ENCODE data around the gene RBM12.

RBM12 gene

DNA sequence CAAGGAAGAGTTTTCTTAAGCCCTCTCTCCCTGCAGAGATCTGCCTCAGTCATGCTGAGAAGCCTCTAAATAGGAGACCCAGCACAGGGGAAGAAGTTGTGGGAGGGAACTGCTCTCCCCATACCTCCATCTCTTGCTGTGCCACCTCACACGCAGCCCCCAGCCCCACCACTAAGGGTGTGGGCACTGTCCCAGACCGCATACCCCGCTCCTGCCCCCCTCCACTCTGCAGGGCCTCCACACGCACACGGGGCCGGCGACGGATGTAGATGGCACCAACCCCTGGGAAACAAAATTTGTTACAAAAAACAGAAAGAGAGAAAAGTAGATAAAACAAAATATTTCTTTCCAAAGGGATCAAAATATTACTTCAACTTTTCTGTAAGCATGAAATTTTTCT, 10.2 kb upstream of the RBM12 start:
- Mint-ChIP-seq H3K27me3 (no peaks in the 10 kb centered on the region), H3K36me3 (peaks cover 42% of the 10 kb centered on the region), H3K9me3 (no peaks in the 10 kb centered on the region), H3K4me3 (no peak overlapping the region), H3K4me1 (peaks cover 2% of the 10 kb centered on the region), H3K27ac (no peak overlapping the region)
- ATAC-seq = no peak

DNA sequence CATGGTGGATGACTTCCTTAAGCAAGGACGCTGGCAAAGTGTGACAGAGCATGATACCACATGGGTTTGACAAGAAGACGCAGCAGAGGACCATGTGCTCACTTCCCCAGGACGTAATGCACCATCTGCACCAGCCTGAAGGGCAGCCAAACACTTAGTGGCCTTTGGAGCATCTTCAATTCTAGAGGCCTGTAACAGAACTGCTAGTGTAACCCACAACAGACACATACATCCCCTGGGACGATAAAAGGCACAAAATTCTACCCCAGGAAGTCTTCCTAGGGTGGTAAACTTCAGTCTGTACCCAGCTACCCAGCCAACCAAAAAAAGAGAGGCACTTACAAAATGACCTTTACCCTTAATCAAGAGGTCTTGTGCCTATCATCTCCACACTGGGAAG, 9.2 kb upstream of the RBM12 start:
- H3K4me3 Mint-ChIP-seq = no peak overlapping the region
- H3K4me1 Mint-ChIP-seq = no peaks in the 10 kb centered on the region
- ATAC-seq = no peak
- H3K27ac Mint-ChIP-seq = no peak overlapping the region
- H3K36me3 Mint-ChIP-seq = peaks cover 53% of the 10 kb centered on the region
- no peaks in the 10 kb centered on the region for H3K9me3 Mint-ChIP-seq
- no peaks in the 10 kb centered on the region for H3K27me3 Mint-ChIP-seq

DNA sequence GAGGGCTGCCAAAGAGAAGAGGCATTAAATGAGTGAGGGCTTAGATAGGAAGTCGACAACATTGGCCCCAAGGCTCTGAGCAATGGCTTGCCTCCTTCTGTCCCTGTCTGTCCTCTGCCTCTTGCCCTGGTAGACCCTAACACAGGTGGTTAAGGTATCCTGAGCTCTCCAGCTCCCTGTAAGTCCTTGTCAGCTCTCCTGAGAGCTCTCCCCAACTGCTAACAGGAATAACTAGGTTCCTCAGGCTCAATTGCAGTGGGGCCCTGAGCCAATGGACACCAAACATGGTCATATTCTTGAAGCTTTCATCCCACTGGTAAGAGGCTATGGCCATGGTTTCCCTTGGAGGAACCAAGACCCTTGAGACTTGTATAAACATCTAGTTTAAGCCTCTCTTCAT, 5.0 kb upstream of the RBM12 start:
- Mint-ChIP-seq H3K36me3 (peaks cover 53% of the 10 kb centered on the region), H3K4me1 (peaks cover 4% of the 10 kb centered on the region), H3K4me3 (no peak overlapping the region), H3K27me3 (no peaks in the 10 kb centered on the region), H3K9me3 (no peaks in the 10 kb centered on the region), H3K27ac (no peak overlapping the region)
- no peak for ATAC-seq

DNA sequence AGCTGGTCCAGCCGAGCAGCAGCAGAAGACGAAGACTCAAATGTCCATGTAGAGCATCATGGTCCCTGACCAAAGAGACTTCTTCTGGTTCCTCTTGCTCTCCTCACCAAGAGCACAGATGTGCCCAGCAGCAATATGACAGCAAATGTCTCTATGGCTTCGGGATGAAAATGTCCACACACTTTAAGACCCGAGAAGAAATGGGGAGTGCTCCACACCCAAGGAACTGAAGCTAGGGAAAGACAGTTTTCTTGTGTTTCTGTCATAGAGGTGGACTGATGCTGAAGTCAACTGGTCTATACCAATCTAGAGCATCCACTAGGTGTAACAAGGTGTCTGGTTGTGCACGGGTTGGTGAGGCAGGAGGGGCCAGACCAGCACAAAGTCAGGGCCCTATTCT, 4.5 kb upstream of the RBM12 start:
- Mint-ChIP-seq H3K36me3 (peaks cover 50% of the 10 kb centered on the region), H3K27me3 (no peaks in the 10 kb centered on the region), H3K9me3 (no peaks in the 10 kb centered on the region), H3K27ac (no peak overlapping the region), H3K4me1 (peaks cover 4% of the 10 kb centered on the region), H3K4me3 (no peak overlapping the region)
- ATAC-seq = no peak

DNA sequence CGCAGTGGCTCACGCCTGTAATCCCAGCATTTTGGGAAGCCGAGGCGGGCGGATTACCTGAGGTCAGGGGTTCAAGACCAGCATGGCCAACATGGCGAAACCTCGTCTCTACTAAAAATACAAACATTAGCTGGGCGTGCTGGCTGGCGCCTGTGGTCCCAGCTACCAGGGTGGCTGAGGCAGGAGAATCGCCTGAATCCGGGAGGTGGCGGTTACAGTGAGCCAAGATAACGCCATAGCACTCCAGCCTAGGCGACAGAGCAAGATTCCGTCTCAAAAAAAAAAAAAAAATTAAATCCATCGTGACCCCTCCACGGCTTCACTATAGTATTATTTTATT, 1.2 kb upstream of the RBM12 start:
- Mint-ChIP-seq H3K9me3 (no peaks in the 10 kb centered on the region), H3K4me3 (no peak overlapping the region), H3K27ac (no peak overlapping the region), H3K27me3 (no peaks in the 10 kb centered on the region), H3K4me1 (peaks cover 34% of the 10 kb centered on the region), H3K36me3 (peaks cover 36% of the 10 kb centered on the region)
- no peak for ATAC-seq

DNA sequence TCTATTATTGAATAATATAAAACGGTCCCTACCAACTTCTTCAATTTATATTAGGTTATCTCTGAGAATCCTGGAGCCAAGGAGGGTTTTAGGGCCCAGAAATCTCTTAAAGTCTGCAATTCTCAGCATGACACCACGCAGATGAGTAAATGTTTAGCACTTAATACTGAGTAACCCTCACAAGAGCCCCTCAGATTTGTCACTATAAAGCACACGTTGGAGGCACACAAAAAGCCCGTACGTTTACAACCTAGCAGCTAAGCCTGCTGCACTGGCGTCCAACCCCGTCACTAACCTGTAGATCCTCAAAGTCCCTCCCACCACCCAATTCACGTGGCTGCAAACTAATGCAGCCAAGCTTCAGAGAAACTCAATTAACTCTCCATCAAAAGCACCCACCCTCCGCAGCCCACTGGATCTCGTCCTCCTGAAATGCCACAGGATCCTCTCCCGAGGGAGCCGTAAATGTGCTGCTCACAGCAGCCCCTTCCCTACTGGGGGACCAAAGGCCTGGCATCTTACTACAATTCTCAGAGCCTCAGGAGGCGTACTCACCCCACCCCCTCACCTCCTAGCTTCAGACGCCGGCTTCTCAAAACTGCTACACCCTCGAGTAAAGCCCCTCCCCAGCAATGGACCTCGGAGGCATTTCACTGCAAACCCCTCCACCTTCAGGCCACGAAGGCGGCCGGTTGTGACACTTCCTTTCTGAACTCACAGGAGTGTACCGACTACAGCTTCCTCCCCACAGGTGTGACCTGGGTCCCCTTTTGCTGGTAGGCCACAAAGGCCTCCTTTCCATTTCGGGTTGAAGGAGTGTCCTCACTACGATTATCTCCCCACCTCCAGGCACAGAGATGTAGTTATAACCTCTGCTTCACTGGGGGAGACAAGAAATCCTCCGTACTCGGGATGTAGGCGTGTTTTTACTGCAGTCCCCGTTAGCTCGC, 909 bp downstream of the RBM12 start:
- peak overlapping the region; percentile 96 for H3K27ac Mint-ChIP-seq
- peaks cover 55% of the 10 kb centered on the region for H3K4me1 Mint-ChIP-seq
- H3K27me3 Mint-ChIP-seq = no peaks in the 10 kb centered on the region
- no peaks in the 10 kb centered on the region for H3K9me3 Mint-ChIP-seq
- H3K36me3 Mint-ChIP-seq = peaks cover 14% of the 10 kb centered on the region
- ATAC-seq = peak; percentile 74
- peak overlapping the region; percentile 86 for H3K4me3 Mint-ChIP-seq

DNA sequence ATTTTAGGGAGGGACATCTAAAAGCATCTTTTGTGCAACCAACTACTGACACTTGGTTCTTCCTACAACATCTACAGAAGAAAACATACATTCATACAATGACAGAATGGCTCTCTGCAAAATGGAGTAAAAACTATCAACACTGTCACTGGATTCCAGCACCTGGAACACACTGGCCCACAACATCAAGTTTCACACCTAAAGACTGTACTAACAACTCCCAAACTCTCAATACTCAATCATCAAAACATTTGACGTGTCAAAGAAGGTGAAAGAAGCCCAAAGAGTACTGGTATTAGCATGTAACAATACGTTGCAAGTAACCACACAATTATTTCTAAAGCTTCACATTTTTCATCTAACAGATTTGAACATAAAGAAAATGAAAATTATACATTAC, 2.1 kb downstream of the RBM12 start:
- H3K36me3 Mint-ChIP-seq = peaks cover 6% of the 10 kb centered on the region
- peak overlapping the region; percentile 86 for H3K4me3 Mint-ChIP-seq
- H3K27me3 Mint-ChIP-seq = no peaks in the 10 kb centered on the region
- H3K4me1 Mint-ChIP-seq = peaks cover 60% of the 10 kb centered on the region
- no peak for ATAC-seq
- no peaks in the 10 kb centered on the region for H3K9me3 Mint-ChIP-seq
- peak overlapping the region; percentile 96 for H3K27ac Mint-ChIP-seq

DNA sequence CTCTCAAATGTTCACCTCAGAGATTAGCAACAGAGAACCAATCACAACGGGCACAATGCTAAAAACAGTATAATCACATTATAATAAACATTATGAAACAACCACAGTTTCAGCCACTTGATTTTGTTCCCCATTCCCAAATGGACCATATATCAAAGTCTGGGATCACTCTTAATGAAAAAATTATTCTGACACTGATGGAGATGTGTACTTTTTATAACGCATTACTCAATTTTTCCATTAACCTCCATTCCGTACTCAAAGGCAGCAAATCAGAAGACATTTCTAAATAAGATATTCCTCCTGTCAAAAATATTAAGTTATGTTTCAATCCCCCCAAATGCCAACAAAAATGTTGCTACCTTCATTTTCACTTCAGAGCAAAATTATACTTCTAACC, 2.8 kb downstream of the RBM12 start:
- H3K9me3 Mint-ChIP-seq = no peaks in the 10 kb centered on the region
- H3K36me3 Mint-ChIP-seq = peaks cover 13% of the 10 kb centered on the region
- H3K4me1 Mint-ChIP-seq = peaks cover 66% of the 10 kb centered on the region
- peak overlapping the region; percentile 86 for H3K4me3 Mint-ChIP-seq
- no peak for ATAC-seq
- H3K27ac Mint-ChIP-seq = peak overlapping the region; percentile 96
- H3K27me3 Mint-ChIP-seq = no peaks in the 10 kb centered on the region

DNA sequence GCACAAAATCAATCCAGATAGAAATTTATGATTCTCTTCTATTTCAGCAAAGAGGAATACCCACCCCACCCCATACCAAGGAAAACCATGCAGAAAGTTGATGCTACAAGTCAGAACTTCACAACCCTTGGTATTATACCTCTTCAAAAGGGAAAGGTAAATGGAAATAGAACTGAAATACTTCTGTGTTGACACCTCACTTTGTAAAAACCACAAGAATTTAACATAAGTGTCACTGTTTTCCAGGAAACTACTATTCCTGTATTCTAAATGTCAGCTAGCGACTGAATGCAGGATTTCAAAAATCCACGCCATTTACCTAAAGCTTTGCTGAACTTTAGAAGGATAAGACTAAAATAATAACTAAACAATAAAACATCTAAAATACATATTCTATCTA, 3.6 kb downstream of the RBM12 start:
- peak overlapping the region; percentile 86 for H3K4me3 Mint-ChIP-seq
- peaks cover 71% of the 10 kb centered on the region for H3K4me1 Mint-ChIP-seq

DNA sequence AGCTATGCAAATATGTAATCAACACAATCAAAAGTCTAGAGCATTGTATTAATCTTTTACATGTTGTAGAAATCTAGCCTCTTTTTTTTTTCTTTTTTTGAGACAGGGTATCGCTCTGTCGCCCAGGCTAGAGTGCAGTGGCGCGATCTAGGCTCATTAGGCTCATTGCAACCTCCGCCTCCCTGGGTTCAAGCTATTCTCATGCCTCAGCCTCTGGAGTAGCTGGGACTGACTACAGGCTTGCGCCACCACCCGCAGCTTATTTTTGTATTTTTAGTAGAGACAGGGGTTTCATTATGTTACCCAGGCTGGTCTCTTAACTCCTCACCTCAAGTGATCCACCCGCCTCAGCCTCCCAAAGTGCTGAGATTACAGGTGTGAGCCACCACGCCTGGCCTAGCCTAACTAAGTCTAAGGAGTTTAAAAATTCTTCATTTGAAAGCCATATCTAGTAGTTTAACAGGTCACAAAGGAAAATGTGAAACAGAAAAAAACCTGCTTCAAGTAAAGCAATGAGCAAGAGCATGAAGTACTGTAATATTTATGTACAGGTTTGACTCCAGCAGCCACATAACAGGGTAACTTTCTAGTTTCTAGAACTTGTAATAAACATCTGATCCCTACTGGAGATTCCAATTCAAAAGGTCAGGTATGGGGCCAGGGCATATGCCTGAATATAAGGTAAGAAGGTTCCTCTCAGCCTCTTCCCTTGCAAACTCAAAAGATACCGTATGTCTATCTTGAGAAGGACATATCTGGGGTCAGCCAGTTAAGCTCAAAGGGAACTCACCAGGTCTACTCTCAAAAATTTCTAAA, 4.4 kb downstream of the RBM12 start:
- H3K27ac Mint-ChIP-seq = peak overlapping the region; percentile 96
- H3K9me3 Mint-ChIP-seq = no peaks in the 10 kb centered on the region
- peaks cover 71% of the 10 kb centered on the region for H3K4me1 Mint-ChIP-seq
- peak overlapping the region; percentile 86 for H3K4me3 Mint-ChIP-seq
- no peaks in the 10 kb centered on the region for H3K27me3 Mint-ChIP-seq
- peaks cover 13% of the 10 kb centered on the region for H3K36me3 Mint-ChIP-seq
- no peak for ATAC-seq

More for the DNA sequence above, 3.6 kb downstream of the RBM12 start:
- H3K27ac Mint-ChIP-seq = peak overlapping the region; percentile 96
- H3K27me3 Mint-ChIP-seq = no peaks in the 10 kb centered on the region
- no peak for ATAC-seq
- peaks cover 13% of the 10 kb centered on the region for H3K36me3 Mint-ChIP-seq
- no peaks in the 10 kb centered on the region for H3K9me3 Mint-ChIP-seq

DNA sequence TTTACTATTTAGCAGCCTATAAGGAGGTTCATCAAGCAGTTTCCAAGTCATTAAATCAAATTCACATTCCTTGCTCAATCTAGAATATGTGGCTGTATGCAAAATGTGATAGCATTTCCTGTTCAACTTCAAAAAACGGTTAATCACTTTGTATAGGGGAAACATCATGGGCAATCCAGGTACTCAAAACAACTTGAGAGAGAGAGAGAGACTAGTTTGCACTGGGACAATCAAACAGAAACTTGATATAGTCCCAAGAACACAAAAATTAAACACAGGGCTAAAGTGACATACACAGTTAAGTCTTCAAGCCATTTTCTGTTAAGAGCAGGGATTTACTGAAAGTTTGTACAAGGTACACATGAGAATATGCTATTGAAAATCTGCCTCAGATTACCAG, 7.4 kb downstream of the RBM12 start:
- ATAC-seq = no peak
- Mint-ChIP-seq H3K36me3 (peaks cover 9% of the 10 kb centered on the region), H3K4me1 (peaks cover 49% of the 10 kb centered on the region), H3K4me3 (peak overlapping the region; percentile 3), H3K27me3 (no peaks in the 10 kb centered on the region), H3K9me3 (no peaks in the 10 kb centered on the region), H3K27ac (no peak overlapping the region)

DNA sequence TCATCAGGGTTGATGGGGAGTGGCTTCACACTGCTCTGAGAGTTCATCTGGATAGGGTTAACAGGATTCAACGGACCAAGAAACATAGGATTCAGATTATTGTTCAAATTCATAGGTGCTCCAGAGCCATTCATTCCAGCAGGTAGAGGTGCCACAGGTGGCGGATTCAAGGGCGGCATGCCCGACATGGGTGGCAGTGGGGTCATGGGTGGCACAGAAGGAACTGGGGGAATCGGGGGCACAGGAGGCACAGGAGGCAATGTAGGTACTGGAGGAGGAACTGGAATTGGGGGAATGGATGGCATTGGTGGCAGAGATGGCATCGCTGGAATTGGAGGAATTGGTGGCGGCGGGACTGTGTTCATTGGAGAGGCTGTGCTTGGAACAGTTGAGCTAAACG, 10.3 kb downstream of the RBM12 start:
- H3K36me3 Mint-ChIP-seq = peaks cover 20% of the 10 kb centered on the region
- H3K4me3 Mint-ChIP-seq = no peak overlapping the region
- no peaks in the 10 kb centered on the region for H3K9me3 Mint-ChIP-seq
- no peaks in the 10 kb centered on the region for H3K27me3 Mint-ChIP-seq
- peaks cover 34% of the 10 kb centered on the region for H3K4me1 Mint-ChIP-seq
- ATAC-seq = no peak
- no peak overlapping the region for H3K27ac Mint-ChIP-seq

DNA sequence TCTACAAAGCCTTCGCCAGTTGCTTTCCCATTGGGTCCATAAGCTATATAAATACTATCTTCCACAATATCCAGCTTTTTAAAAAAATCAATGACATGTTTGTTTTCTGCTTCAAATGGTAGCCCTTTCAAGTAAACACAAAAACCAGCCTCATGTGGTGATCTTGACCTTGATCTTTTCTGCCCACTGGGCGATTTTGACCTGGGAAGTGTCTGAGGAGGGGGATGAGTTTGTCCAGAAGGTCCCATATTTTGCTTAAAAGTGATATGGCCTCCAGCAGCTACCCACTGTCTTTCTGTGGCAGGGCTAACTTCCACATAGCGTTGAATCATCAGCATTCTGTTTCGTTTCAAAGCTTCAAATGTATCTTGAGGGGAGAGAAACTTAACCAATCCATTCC, 10.8 kb downstream of the RBM12 start:
- ATAC-seq = no peak
- H3K27me3 Mint-ChIP-seq = no peaks in the 10 kb centered on the region

DNA sequence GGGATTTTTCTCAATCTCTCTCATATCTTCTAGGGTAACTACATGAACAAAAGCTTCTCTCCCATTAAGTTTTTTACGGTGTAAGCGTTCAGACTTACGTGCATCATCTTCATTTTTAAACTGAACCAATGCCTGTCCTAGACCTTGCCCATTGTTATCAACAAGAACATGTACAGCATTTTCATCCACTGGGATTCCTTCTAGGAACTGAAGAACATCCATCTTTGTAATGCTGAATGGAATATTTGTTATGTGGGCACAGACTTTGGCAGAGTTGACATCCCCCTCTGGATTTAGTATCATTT, 11.3 kb downstream of the RBM12 start:
- Mint-ChIP-seq H3K27me3 (no peaks in the 10 kb centered on the region), H3K36me3 (peaks cover 23% of the 10 kb centered on the region), H3K9me3 (no peaks in the 10 kb centered on the region), H3K4me1 (peaks cover 25% of the 10 kb centered on the region), H3K4me3 (no peak overlapping the region), H3K27ac (no peak overlapping the region)
- no peak for ATAC-seq

More for the DNA sequence above, 10.8 kb downstream of the RBM12 start:
- peaks cover 20% of the 10 kb centered on the region for H3K36me3 Mint-ChIP-seq
- no peak overlapping the region for H3K27ac Mint-ChIP-seq
- no peaks in the 10 kb centered on the region for H3K9me3 Mint-ChIP-seq
- H3K4me1 Mint-ChIP-seq = peaks cover 29% of the 10 kb centered on the region
- H3K4me3 Mint-ChIP-seq = no peak overlapping the region

DNA sequence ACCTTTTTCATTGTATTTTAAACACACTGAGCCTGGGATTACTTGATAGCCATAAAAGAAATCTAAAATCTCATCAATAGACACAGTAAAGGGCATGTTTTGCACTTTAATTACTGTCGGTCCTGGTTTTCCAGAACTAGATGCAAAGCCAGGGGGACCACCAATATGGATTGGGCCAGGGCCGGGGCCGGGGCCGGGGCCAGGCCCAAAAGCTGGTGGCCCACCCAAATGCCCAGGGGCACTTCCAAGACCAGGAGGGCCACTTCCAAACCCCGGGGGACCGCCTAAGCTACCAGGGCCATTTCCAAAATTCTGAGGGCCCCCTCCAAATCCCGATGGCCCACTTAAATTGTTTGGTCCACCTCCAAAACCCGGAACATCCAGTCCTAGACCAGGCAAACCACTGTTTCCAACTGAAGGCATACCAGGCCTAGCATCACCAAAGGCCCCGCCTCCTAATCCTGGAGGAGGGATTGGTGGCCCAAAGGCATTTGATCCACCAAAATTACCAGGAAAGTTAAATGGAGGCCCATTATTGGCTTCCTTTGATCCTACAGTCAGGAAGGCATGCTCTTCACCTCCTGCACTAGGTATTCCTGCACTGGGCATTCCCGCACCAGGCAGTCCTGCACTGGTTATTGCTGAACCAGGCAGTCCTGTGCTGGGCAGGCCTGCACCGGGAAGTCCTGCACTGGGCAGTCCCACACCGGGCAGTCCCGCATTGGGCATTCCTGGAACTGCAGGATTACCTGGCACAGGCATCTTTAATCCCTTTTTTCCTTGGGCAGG, 11.9 kb downstream of the RBM12 start:
- no peak overlapping the region for H3K4me3 Mint-ChIP-seq
- H3K4me1 Mint-ChIP-seq = peaks cover 25% of the 10 kb centered on the region
- peaks cover 25% of the 10 kb centered on the region for H3K36me3 Mint-ChIP-seq
- no peaks in the 10 kb centered on the region for H3K9me3 Mint-ChIP-seq
- ATAC-seq = no peak
- H3K27ac Mint-ChIP-seq = no peak overlapping the region
- H3K27me3 Mint-ChIP-seq = no peaks in the 10 kb centered on the region
